ENCODE measurements around the gene RMND1.

Gene RMND1, protein sequence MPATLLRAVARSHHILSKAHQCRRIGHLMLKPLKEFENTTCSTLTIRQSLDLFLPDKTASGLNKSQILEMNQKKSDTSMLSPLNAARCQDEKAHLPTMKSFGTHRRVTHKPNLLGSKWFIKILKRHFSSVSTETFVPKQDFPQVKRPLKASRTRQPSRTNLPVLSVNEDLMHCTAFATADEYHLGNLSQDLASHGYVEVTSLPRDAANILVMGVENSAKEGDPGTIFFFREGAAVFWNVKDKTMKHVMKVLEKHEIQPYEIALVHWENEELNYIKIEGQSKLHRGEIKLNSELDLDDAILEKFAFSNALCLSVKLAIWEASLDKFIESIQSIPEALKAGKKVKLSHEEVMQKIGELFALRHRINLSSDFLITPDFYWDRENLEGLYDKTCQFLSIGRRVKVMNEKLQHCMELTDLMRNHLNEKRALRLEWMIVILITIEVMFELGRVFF

GRCh38 chr6:151451950-151452749, at the start of gene RMND1:
Gene RMND1 (minus strand): TSS chr6:151452126. CDS start chr6:151445811, 6,315 bp downstream.
- peak; percentile 98 to 99 for DNase-seq (ENCODE audit: low read depth in 2 of 2, low spot score in 1 of 2)

- DNase-seq (ENCODE audit: low read depth in 2 of 2, low spot score in 1 of 2), result no peak
These were observed 47.6 kb upstream of the RMND1 start for GRCh38 chr6:151499551-151499950.

DNA sequence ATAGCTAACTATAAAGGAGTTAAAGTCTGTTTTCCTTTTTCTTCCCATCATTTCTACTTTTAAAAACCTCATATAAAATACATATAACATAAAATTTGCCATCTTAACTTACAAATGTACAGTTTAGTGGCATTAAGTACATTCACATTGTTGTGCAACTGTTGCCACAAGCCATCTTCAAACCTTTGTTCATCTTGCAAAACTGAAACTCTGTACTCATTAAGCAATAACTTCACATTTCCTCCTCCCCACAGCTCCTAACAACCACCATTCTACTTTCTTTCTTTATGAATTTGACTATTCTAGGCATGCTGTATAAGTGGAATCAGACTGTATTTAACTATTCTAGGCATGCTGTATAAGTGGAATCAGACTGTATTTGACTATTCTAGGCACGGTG, 46.4 kb upstream of the RMND1 start:
- no peak for DNase-seq (ENCODE audit: low read depth in 2 of 2, low spot score in 1 of 2)

GRCh38 chr6:151497905-151498304, 46.0 kb upstream of the RMND1 start:
- no peak for DNase-seq (ENCODE audit: low read depth in 2 of 2, low spot score in 1 of 2)

DNA sequence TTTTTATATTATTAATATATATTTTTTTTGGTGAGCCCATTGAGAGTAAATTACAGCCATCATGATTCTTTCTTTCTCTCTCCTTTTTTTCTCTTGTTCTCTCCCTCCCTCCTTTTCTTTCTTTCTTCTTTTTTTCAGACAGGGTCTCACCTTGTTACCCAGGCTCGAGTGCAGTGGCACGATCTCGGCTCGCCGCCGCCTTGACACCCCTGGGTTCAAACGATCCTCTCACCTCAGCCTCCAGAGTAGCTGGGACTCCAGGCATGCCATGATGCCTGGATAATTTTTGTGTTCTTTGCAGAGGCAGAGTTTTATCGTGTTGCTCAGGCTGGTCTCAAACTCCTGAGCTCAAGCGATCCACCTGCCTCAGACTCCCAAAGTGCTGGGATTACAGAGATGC, 43.5 kb upstream of the RMND1 start:
- DNase-seq (ENCODE audit: low read depth in 2 of 2, low spot score in 1 of 2), result no peak

GRCh38 chr6:151494936-151495320, 43.0 kb upstream of the RMND1 start:
- no peak for DNase-seq (ENCODE audit: low read depth in 2 of 2, low spot score in 1 of 2)

GRCh38 chr6:151494235-151494935, 42.5 kb upstream of the RMND1 start:
- no peak for DNase-seq (ENCODE audit: low read depth in 2 of 2, low spot score in 1 of 2)

- no peak for DNase-seq (ENCODE audit: low read depth in 2 of 2, low spot score in 1 of 2)
These were observed 41.9 kb upstream of the RMND1 start, which contains the start of gene CCDC170 for GRCh38 chr6:151493804-151494234. Gene CCDC170 (plus strand): TSS chr6:151494017. CDS start chr6:151494129, 112 bp downstream.

DNA sequence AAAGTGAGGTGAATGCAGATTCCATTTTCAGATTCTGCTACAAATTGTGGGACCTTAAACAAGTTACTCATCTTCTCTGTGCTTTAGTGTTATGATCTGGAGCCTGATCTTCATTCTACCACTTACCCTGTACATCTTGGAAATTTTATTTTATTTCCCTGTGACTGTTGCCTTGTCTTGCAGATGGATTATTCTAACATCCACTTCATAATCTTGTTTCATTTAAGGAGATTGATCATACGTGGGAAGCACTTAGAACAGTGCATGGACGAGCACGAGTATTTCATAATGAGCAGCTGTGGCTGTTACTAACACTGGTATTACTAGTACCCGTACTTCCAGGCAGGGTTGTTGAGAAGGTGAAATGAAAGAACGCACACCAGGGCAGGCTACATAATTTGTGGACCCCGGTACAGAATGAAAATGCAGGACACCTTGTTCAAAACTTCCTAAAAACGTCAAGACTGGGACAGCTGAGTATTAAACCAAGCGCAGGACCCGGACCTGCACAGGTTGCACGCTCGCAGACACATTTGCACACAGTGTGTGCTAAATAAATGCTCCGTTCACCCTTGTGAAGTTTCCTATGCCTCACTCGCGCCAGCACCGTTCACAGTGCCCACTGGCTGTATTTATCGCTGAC, 41.4 kb upstream of the RMND1 start:
- DNase-seq (ENCODE audit: low read depth in 2 of 2, low spot score in 1 of 2), result no peak

DNA sequence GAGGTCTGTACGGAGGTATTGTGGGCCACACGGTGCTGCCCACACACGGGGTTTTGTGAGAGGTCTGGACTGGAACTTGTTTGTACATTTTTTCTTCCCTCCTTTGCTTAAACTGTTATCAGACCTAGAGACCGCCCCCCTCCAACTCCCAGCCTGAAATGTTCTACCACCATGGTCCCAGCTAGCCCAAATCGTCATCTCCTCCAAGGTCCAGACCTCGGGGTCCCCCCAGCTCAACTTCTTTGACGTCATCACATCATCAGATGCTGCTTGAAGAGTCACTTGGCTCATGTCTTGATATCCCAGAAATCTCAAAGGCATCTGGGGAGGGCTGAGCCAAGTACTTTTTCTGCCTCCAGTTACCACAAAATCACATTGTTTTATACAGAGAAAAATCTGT, 39.1 kb upstream of the RMND1 start:
- no peak for DNase-seq (ENCODE audit: low read depth in 2 of 2, low spot score in 1 of 2)

GRCh38 chr6:151488226-151488625, 36.3 kb upstream of the RMND1 start:
- DNase-seq (ENCODE audit: low read depth in 2 of 2, low spot score in 1 of 2), result no peak

GRCh38 chr6:151483994-151484393, 32.1 kb upstream of the RMND1 start:
- no peak for DNase-seq (ENCODE audit: low read depth in 2 of 2, low spot score in 1 of 2)

GRCh38 chr6:151482290-151482689, 30.4 kb upstream of the RMND1 start:
- DNase-seq (ENCODE audit: low read depth in 2 of 2, low spot score in 1 of 2), result no peak

GRCh38 chr6:151481786-151482185, 29.9 kb upstream of the RMND1 start:
- no peak for DNase-seq (ENCODE audit: low read depth in 2 of 2, low spot score in 1 of 2)

DNA sequence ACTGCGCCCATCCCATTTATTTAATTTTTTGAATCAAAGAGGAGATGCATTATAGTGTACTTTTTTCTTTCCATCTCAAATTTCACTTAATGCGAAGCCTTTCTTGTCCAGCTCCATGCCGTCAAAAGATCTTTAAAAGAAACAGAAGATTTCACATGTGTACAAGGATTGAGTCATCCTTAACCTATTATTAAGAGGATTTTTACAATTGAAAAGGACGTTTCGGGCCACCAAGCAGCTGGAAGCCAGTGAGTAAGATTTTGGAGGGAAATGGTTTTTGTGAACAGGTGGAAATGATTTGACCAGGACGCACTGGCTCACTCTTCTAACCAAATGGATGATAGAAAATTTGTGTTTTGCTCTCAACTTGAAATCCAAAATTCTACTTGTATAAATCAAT, 26.7 kb upstream of the RMND1 start:
- DNase-seq (ENCODE audit: low read depth in 2 of 2, low spot score in 1 of 2), result no peak

DNA sequence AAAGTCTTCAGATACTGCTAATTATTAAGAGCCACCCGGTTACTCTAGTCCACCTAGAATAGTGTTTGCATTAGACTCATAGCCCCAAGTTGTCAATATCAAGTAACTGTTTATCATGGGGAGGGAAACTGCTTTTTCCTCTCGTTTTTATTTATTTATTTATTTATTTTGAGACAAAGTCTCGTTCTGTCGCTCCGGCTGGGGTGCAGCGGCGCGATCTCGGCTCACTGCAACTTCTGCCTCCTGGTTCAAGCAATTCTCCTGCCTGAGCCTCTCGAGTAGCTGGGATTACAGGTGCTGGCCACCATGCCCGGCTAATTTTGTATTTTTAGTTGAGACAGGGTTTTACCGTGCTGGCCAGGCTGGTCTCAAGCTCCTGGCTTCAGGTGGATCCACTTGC, 25.8 kb upstream of the RMND1 start:
- DNase-seq (ENCODE audit: low read depth in 2 of 2, low spot score in 1 of 2), result no peak

- peak; percentile 22 to 25 for DNase-seq (ENCODE audit: low read depth in 2 of 2, low spot score in 1 of 2)
These were observed 24.0 kb upstream of the RMND1 start for GRCh38 chr6:151475653-151476523.

GRCh38 chr6:151464702-151465101, 12.8 kb upstream of the RMND1 start:
- no peak for DNase-seq (ENCODE audit: low read depth in 2 of 2, low spot score in 1 of 2)

DNA sequence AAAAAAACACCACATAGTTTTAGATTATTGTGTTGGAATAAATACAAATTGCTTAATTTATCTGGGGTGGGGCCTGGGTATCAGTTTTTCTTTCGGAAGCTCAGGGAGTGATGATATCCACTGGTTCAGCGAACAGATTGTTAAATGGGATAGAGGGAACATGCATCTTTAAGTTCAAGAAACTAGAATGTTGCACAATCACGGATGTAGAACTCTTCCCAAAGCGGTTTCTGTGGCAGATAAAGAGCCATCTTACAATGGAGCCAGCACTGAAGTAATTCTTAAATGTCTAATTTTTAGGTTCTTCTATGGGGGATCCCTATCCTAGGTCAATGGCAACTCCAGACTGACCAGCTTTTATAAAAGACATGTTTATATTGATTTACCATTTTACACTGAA, 9.7 kb upstream of the RMND1 start:
- DNase-seq (ENCODE audit: low read depth in 2 of 2, low spot score in 1 of 2), result no peak
